Tibial artery (tissue), 4 donors: ENCODE measurements around the gene NRXN3.

ENCODE experiments used
- DNase-seq, 2 donors: peaks; one replicate each; pipeline ENCODE4 v3.0.0-alpha.2; 2019
- H3K27ac ChIP-seq, 2 donors: fragments of 200-600 bp; sonication (generic) in 1 of 2; 1 replicate in 1 of 2; 2 replicates in 1 of 2; pipeline ENCODE4 v1.5.1; 2018 to 2019; ENCODE audit warnings: mild to moderate bottlenecking in 1 of 2
- H3K27me3 ChIP-seq, 2 donors: fragments of 200-600 bp; sonication (generic) in 1 of 2; one replicate each; pipeline versions ENCODE4 v1.5.1 to v1.6.0; 2016 to 2019
- H3K36me3 ChIP-seq, 3 donors: fragments of 200-600 bp; sonication (generic) in 2 of 3; one replicate each; pipeline ENCODE4 v1.5.1; 2016 to 2019; ENCODE audit warnings: mild to moderate bottlenecking in 2 of 3
- H3K4me1 ChIP-seq, 4 donors: fragments of 200-600 bp; sonication (generic) in 2 of 4; 1 replicate in 3 of 4; 2 replicates in 1 of 4; pipeline ENCODE4 v1.5.1; 2016 to 2019
- H3K4me3 ChIP-seq, 2 donors: fragments of 200-600 bp; sonication (generic) in 1 of 2; 1 replicate in 1 of 2; 2 replicates in 1 of 2; pipeline ENCODE4 v1.5.1; 2018 to 2019; ENCODE audit warnings: mild to moderate bottlenecking in 2 of 2
- H3K9me3 ChIP-seq, 3 donors: fragments of 200-600 bp; sonication (generic) in 1 of 3; one replicate each; pipeline ENCODE4 v1.5.1; 2016 to 2019
- CTCF ChIP-seq, 2 experiments: fragments of 200-600 bp in 1 of 2; fragments of 450-650 bp in 1 of 2; IDR thresholded peaks; one replicate each; pipeline ENCODE4 v1.5.1; 2017 to 2019; ENCODE audit warnings: antibody characterized with exemption in 2 of 2, mild to moderate bottlenecking in 1 of 2, moderate library complexity in 1 of 2
- intact Hi-C: fragments of 100-400 bp; cut with DNase I; formaldehyde crosslinking; loops from one replicate; pipeline ENCODE4 v1.15.0; 2023; ENCODE audit warnings: low total_unique reads

Gene NRXN3

GRCh38 chr14:79278286-79278797 lies 1108.2 kb downstream of the NRXN3 start:
- H3K27me3 ChIP-seq = peaks cover 0 to 18% of the 10 kb centered on the region in 2 donors
- intact Hi-C loops = no loop called here
- no peaks in the 10 kb centered on the region for H3K36me3 ChIP-seq
- no peak for TF ChIP-seq CTCF (IDR thresholded peaks at IDR 0.05)
- peak overlapping the region; percentile 59 to 60 for H3K4me3 ChIP-seq
- peaks cover 0 to 42% (median 22%) of the 10 kb centered on the region in 4 donors for H3K4me1 ChIP-seq
- no peak overlapping the region for H3K27ac ChIP-seq
- H3K9me3 ChIP-seq = no peaks in the 10 kb centered on the region
- peak in 1 of 2 donors; percentile 63 for DNase-seq

GRCh38 chr14:79278798-79279644 lies 1108.8 kb downstream of the NRXN3 start:
- Histone ChIP-seq H3K9me3 (no peaks in the 10 kb centered on the region), H3K27me3 (peaks cover 0 to 18% of the 10 kb centered on the region in 2 donors), H3K27ac (no peak overlapping the region), H3K4me3 (peak overlapping the region; percentile 59 to 60), H3K36me3 (no peaks in the 10 kb centered on the region), H3K4me1 (peaks cover 0 to 42% (median 22%) of the 10 kb centered on the region in 4 donors)
- intact Hi-C loops = no loop called here
- peak; percentile 52 to 87 for DNase-seq
- TF ChIP-seq CTCF (IDR thresholded peaks at IDR 0.05) = no peak

- Histone ChIP-seq H3K36me3 (no peaks in the 10 kb centered on the region), H3K27ac (no peak overlapping the region), H3K9me3 (no peaks in the 10 kb centered on the region), H3K27me3 (peaks cover 0 to 16% of the 10 kb centered on the region in 2 donors), H3K4me3 (peak overlapping the region; percentile 59 to 60), H3K4me1 (peaks cover 0 to 42% (median 22%) of the 10 kb centered on the region in 4 donors)
- DNase-seq = peak in 1 of 2 donors; percentile 22
- intact Hi-C loops = no loop called here
- no peak for TF ChIP-seq CTCF (IDR thresholded peaks at IDR 0.05)
Measured at GRCh38 chr14:79279645-79280597, 1109.7 kb downstream of the NRXN3 start.

- Histone ChIP-seq H3K36me3 (no peaks in the 10 kb centered on the region), H3K4me1 (peaks cover 0 to 42% (median 22%) of the 10 kb centered on the region in 4 donors), H3K9me3 (no peaks in the 10 kb centered on the region), H3K27ac (no peak overlapping the region), H3K27me3 (peaks cover 0 to 8% of the 10 kb centered on the region in 2 donors), H3K4me3 (peak overlapping the region; percentile 59 to 60)
- intact Hi-C loops = no loop called here
- no peak for DNase-seq
- TF ChIP-seq CTCF (IDR thresholded peaks at IDR 0.05) = no peak
Measured at GRCh38 chr14:79281244-79282152, 1111.3 kb downstream of the NRXN3 start.
